Choroid plexus epithelial cell (primary cell): ENCODE results near the gene MGMT.

ENCODE experiments used
- DNase-seq: peaks from one replicate; pipeline ENCODE4 v3.0.0-alpha.2; 2010; ENCODE audit warnings: low read depth
- H3K4me3 ChIP-seq: 2 replicates; pipeline ENCODE4 v1.5.1; 2011; ENCODE audit warnings: low read depth, mild to moderate bottlenecking, control low read depth, low read length, moderate library complexity
- TF ChIP-seq, protein P1 (sequence below): conservative IDR thresholded peaks from 2 replicates; pipeline ENCODE4 v1.5.1; 2011; ENCODE audit warnings: low read depth, mild to moderate bottlenecking, control low read depth, inconsistent platforms, low read length, moderate library complexity

MGMT gene

DNA sequence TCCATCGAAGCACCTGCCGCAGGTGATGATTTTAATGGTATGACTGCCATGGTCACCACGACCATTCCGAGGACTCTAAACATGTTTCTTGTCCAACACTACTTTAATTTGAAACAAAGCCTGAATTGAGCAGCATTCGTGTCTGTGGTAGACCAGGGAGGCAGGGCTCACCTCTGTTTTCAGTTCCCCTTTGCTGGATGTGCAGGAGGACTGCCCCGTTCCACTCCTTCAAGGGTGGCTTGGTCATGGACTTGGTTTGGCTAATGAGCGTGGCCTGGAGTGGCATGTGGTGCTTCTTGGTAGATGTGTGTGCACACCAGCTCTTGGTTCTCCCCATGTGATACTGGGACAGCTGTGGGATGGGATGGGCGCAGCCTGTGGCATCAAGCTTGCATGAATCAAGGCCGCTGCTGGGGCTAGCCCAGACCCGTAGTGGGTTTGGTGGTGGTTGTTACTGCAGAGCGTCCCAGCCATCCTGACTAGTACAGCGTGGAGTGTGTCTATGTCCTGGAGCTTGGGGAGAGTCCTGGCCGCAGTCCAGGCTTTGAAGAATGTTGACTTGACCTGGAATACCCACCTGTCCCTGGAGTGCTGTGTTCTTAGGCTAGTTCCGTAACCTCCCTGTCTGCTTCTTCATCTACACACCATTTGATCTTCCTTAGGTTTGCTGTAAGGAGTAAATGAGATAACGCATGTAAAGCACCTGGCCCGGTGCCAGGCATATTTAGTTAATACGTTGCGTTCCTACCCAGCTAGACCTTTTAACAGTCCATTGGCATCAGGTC, 34.8 kb downstream of the MGMT start:
- DNase-seq: no peak
- no peak overlapping the region for H3K4me3 ChIP-seq
- TF ChIP-seq, protein P1, sequence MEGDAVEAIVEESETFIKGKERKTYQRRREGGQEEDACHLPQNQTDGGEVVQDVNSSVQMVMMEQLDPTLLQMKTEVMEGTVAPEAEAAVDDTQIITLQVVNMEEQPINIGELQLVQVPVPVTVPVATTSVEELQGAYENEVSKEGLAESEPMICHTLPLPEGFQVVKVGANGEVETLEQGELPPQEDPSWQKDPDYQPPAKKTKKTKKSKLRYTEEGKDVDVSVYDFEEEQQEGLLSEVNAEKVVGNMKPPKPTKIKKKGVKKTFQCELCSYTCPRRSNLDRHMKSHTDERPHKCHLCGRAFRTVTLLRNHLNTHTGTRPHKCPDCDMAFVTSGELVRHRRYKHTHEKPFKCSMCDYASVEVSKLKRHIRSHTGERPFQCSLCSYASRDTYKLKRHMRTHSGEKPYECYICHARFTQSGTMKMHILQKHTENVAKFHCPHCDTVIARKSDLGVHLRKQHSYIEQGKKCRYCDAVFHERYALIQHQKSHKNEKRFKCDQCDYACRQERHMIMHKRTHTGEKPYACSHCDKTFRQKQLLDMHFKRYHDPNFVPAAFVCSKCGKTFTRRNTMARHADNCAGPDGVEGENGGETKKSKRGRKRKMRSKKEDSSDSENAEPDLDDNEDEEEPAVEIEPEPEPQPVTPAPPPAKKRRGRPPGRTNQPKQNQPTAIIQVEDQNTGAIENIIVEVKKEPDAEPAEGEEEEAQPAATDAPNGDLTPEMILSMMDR: no peak

DNA sequence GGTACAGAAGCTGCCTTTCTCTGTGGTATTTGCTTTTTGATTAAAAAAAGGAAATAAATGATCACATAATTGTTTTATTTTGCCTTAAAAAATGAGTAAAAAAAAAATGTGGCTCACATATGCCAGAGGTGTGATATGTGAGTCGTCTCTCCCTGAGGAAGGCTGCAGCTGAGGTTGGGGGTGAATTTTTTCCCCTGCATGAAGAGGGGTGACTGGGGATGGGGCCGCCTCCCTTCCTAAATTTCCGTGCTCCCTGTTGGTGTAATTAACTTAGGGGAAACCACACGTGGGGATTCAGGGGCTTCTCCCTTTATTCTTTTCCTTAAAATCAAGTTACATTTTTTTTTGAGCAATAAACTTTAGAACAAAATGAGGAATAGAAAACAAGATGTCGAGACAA, 35.4 kb downstream of the MGMT start:
- DNase-seq: no peak
- H3K4me3 ChIP-seq: no peak overlapping the region
- TF ChIP-seq, protein P1: no peak

DNA sequence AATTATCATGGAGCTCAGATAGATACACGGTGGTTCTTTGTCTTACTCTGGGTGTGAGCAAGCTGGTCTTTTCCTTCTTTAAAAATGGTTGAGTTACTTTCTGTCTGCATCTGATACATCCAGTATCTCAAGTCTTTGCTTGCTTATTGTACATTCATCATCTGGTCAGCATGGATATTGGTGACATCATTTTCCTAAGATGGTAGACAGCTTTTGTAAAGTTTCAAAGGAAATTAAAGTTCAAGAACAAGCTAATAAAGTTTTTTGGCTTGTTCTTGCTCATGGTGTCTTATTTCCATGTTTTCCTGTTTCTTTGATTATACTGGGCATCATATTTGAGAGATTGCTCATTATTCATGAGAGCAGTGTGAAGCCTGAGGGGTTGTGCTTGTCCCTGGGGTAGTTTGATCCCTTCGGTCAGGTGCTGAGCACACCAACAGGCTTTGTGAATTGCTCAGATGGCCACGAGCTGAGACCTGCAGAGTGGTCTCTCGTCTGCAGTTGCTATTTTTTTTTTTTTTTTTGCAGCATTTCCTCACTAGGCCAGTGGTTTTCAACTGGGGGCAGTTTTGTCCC, 38.5 kb downstream of the MGMT start:
- TF ChIP-seq, protein P1: no peak
- no peak for DNase-seq
- H3K4me3 ChIP-seq: no peak overlapping the region

DNA sequence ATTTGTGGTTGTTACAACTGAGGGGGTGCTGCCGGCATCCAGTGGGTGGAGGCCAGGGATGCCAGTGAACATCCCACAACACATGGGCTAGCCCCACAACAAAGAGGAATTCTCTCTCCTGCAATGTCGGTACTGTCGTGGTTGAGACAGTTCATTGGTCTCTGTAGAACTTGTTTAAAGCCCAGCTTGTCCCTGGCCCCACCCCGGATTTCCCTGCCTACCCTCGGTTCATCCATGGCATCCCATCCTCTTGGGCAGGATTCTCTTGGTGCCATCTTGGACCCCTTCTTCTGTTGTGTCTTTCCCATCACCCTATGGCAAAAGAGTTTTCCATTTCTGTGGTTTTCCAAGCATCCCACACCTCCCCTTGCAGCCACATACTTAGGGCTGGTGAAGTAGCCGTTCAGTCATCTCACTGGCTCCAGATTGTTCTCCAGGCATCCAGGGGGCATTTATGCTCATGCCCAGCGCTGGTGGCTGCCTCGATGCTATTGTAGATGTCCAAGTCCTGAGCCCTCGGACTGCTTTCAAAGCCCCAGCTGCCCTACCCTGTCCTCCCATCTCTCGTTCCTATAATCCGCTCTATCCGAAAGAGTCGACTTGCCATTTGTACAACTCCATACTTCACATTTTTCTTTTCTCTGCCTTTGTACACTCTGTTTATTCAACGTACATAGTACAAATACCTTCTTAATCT, 39.2 kb downstream of the MGMT start:
- no peak overlapping the region for H3K4me3 ChIP-seq
- no peak for DNase-seq
- TF ChIP-seq, protein P1: no peak

DNA sequence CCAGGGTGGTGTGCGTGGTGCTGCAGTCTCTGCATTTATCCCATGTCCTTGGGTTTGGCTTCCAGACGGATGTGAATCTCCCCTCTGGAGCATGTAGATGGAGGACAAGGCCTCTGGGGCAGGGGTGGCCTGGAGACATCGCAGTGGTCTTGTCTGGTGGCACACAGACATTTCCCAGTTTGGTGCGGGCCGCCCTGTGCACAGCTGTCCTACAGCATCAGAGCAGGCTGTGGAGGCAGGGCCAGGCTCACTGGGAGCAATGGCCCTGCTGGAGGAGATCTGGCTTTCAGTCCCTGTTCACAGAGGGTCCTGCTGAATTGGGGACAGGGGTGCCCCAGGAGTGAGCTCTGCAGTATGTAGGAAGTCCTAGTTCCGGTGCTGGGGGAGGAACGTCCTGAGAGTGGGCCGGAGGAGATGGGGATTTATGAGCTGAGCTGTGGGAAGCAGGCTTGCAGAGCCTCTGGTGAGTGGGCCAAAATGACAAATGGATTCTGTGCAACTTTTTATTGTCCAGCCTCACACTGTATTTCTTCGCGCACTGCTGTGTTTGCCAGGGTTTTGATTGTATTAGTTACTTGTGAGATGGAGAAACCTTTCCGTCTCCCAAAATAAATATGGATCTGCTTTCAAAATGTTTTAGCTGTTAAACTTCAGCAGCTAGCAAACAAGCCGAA, 40.3 kb downstream of the MGMT start:
- DNase-seq: no peak
- TF ChIP-seq, protein P1: no peak
- H3K4me3 ChIP-seq: no peak overlapping the region

DNA sequence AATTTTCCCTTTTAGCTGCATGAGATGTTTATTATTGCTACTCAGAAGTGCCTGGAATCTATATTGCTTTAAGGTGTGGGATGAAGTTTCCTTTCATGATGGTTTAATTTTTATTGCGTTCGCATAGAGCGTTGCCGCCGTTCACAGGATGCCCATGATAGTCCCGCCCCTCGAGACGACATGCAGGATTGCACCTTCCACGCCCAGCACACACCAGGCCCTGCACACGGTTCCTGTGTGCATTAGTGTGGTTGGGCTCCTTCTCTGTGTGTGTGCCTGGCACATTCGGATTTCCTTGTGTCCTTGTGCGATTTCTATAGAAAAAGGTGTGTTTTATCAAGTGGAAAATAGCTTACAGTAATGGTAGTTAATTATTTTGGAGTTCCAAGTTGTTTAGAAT, 42.1 kb downstream of the MGMT start:
- no peak for DNase-seq
- TF ChIP-seq, protein P1: no peak
- H3K4me3 ChIP-seq: no peak overlapping the region
